ENCODE results near the gene CLDN3. TPM values are rescaled to one million over a fixed set of nuclear protein-coding genes. Genes with fewer than 3 reads are reported as not detected.

Gene CLDN3
- total RNA-seq, 2 donors from 2014 or later: not detected

GRCh38 chr7:73779517-73779916 is 9.4 kb upstream of the CLDN3 start:
- DNase-seq (ENCODE audit: low spot score in 2 of 2) (no peak), ATAC-seq (no peak)
- H3K27ac Mint-ChIP-seq: no peak overlapping the region
- no peaks in the 10 kb centered on the region for H3K36me3 Mint-ChIP-seq
- H3K9me3 Mint-ChIP-seq: peaks cover 0 to 5% of the 10 kb centered on the region in 2 donors

GRCh38 chr7:73778801-73779389 is 8.8 kb upstream of the CLDN3 start:
- Mint-ChIP-seq H3K36me3 (no peaks in the 10 kb centered on the region), H3K27ac (no peak overlapping the region), H3K9me3 (peaks cover 0 to 5% of the 10 kb centered on the region in 2 donors)
- DNase-seq (ENCODE audit: low spot score in 2 of 2) (no peak), ATAC-seq (no peak)

- ATAC-seq (no peak), DNase-seq (ENCODE audit: low spot score in 2 of 2) (no peak)
- Mint-ChIP-seq H3K27ac (no peak overlapping the region), H3K36me3 (no peaks in the 10 kb centered on the region), H3K9me3 (no peaks in the 10 kb centered on the region)
Measured at GRCh38 chr7:73774923-73775322, 4.9 kb upstream of the CLDN3 start.

GRCh38 chr7:73773700-73774517 is 3.8 kb upstream of the CLDN3 start:
- Mint-ChIP-seq H3K9me3 (no peaks in the 10 kb centered on the region), H3K27ac (peak overlapping the region in 1 of 2 donors; percentile 47), H3K36me3 (no peaks in the 10 kb centered on the region)
- no peak for DNase-seq (ENCODE audit: low spot score in 2 of 2)
- no peak for ATAC-seq

GRCh38 chr7:73770860-73771670 is 995 bp upstream of the CLDN3 start:
- ATAC-seq: no peak
- Mint-ChIP-seq H3K27ac (no peak overlapping the region), H3K36me3 (no peaks in the 10 kb centered on the region), H3K9me3 (peaks cover 0 to 4% of the 10 kb centered on the region in 2 donors)
- DNase-seq (ENCODE audit: low spot score in 2 of 2): no peak

GRCh38 chr7:73769481-73770001 is 529 bp downstream of the CLDN3 start:
- DNase-seq (ENCODE audit: low spot score in 2 of 2) (no peak), ATAC-seq (no peak)
- Mint-ChIP-seq H3K27ac (no peak overlapping the region), H3K36me3 (no peaks in the 10 kb centered on the region), H3K9me3 (peaks cover 0 to 4% of the 10 kb centered on the region in 2 donors)

GRCh38 chr7:73768641-73769480 is 1.2 kb downstream of the CLDN3 start:
- Mint-ChIP-seq H3K36me3 (no peaks in the 10 kb centered on the region), H3K9me3 (peaks cover 0 to 4% of the 10 kb centered on the region in 2 donors)
- no peak for ATAC-seq

GRCh38 chr7:73766556-73767229 is 3.4 kb downstream of the CLDN3 start:
- ATAC-seq (peak in 1 of 2 donors; percentile 49), DNase-seq (ENCODE audit: low spot score in 2 of 2) (no peak)
- Mint-ChIP-seq H3K9me3 (peaks cover 0 to 4% of the 10 kb centered on the region in 2 donors), H3K27ac (no peak overlapping the region), H3K36me3 (no peaks in the 10 kb centered on the region)

More at GRCh38 chr7:73768641-73769480, 1.2 kb downstream of the CLDN3 start:
- no peak overlapping the region for H3K27ac Mint-ChIP-seq
- no peak for DNase-seq (ENCODE audit: low spot score in 2 of 2)

- DNase-seq (ENCODE audit: low spot score in 2 of 2) (no peak), ATAC-seq (no peak)
- Mint-ChIP-seq H3K9me3 (peaks cover 0 to 1% of the 10 kb centered on the region in 2 donors), H3K36me3 (no peaks in the 10 kb centered on the region), H3K27ac (no peak overlapping the region)
Measured at GRCh38 chr7:73762659-73762999, 7.4 kb downstream of the CLDN3 start.

GRCh38 chr7:73761854-73762658 is 8.0 kb downstream of the CLDN3 start:
- ATAC-seq: no peak
- DNase-seq (ENCODE audit: low spot score in 2 of 2): no peak
- Mint-ChIP-seq H3K9me3 (no peaks in the 10 kb centered on the region), H3K36me3 (no peaks in the 10 kb centered on the region), H3K27ac (no peak overlapping the region)

- H3K36me3 Mint-ChIP-seq: no peaks in the 10 kb centered on the region
- no peak overlapping the region for H3K27ac Mint-ChIP-seq
- no peak for DNase-seq (ENCODE audit: low spot score in 2 of 2)
- ATAC-seq: no peak
- H3K9me3 Mint-ChIP-seq: no peaks in the 10 kb centered on the region
Measured at GRCh38 chr7:73758581-73759138, 11.4 kb downstream of the CLDN3 start.

GRCh38 chr7:73749931-73750776 is 19.9 kb downstream of the CLDN3 start:
- Mint-ChIP-seq H3K27ac (no peak overlapping the region), H3K9me3 (no peaks in the 10 kb centered on the region), H3K36me3 (no peaks in the 10 kb centered on the region)
- ATAC-seq (no peak), DNase-seq (ENCODE audit: low spot score in 2 of 2) (no peak)

- no peak for DNase-seq (ENCODE audit: low spot score in 2 of 2)
- Mint-ChIP-seq H3K36me3 (no peaks in the 10 kb centered on the region), H3K9me3 (no peaks in the 10 kb centered on the region), H3K27ac (no peak overlapping the region)
- no peak for ATAC-seq
Measured at GRCh38 chr7:73746378-73746777, 23.7 kb downstream of the CLDN3 start.

All from activated naive CD4-positive, alpha-beta T cell treated with anti-CD3 and anti-CD28 coated beads, Interleukin-2, amount 50 U/mL, for 72 hours (primary cell).